ENCODE data around the gene HOXA3. TPM values are rescaled to one million over a fixed set of nuclear protein-coding genes. Genes with fewer than 3 reads are reported as not detected.

HOXA3 gene
- total RNA-seq, 1 experiment from 2014 or later = 4.5 TPM

DNA sequence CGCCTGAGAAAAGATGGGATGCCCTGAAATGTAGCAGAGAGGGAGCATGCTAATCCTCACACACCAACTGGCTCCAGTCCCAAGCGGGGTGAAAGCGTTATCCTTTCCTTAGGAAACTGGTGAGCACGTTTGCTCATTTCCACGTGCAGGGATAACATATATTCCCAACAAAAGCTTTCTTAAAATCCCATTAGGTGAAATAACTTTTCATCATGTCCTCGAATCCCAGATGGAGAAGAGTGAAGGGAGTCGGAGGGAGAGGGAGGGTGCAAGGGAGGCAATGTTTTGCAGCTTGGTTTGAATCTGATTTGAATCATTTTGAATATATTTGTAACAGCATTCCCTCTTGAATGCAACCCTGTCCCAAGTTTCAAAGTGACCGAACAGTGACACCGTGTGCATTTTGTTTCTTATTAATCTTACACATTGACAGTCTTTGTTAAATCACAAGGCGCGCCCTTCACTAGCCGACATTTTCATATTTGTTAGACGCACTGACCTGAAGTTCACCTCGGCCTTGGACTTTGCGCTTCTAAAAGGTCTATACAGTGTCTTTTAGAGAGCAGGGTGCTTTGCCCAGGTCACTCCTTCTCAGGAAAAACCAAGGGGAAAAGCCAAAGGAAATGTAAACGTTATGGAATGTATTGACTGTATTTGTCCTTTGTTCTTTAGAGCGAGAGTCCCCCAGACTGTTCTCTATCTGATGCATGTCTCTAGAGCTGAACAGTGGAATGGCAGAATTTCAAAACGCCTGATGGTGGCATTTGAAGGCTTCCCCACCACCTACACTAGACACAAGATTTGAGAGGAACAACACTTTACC lies 18.8 kb downstream of the HOXA3 start:
- Histone ChIP-seq H3K9me3 (ENCODE audit: low read length) (no peaks in the 10 kb centered on the region), H3K27ac (ENCODE audit: low read length) (peak overlapping the region; percentile 87), H4K20me1 (ENCODE audit: low read length) (no peaks in the 10 kb centered on the region), H3K9me2 (replicated peaks; ENCODE audit: low read length) (no peaks in the 10 kb centered on the region), H2AFZ (ENCODE audit: low read length) (no peak overlapping the region), H3K9ac (ENCODE audit: low read length) (peak overlapping the region; percentile 31; the same call in 1 of the 2 replicates), H3K4me3 (ENCODE audit: low read length) (no peak overlapping the region), H3K36me3 (ENCODE audit: low read depth, low read length) (no peaks in the 10 kb centered on the region), H3K79me2 (ENCODE audit: low read length) (peaks cover 40% of the 10 kb centered on the region), H3K4me1 (ENCODE audit: insufficient read depth, low read length) (peaks cover 46% of the 10 kb centered on the region), H3K4me2 (ENCODE audit: low read length) (peak overlapping the region; percentile 64), H3F3A (ENCODE audit: low read length, unreplicated experiment) (no peaks in the 10 kb centered on the region), H3K27me3 (ENCODE audit: low read length) (no peaks in the 10 kb centered on the region)
- intact Hi-C loops (cut with micrococcal nuclease) = loop anchor here (1.0 to 2.0 kb wide), 3 partner anchors 16 to 35 kb away; no protein-coding TSS in a partner anchor
- TF ChIP-seq EZH2phosphoT487 (IDR thresholded peaks at IDR 0.05; ENCODE audit: borderline replicate concordance, low read length) = no peak
- TF ChIP-seq, protein P1, sequence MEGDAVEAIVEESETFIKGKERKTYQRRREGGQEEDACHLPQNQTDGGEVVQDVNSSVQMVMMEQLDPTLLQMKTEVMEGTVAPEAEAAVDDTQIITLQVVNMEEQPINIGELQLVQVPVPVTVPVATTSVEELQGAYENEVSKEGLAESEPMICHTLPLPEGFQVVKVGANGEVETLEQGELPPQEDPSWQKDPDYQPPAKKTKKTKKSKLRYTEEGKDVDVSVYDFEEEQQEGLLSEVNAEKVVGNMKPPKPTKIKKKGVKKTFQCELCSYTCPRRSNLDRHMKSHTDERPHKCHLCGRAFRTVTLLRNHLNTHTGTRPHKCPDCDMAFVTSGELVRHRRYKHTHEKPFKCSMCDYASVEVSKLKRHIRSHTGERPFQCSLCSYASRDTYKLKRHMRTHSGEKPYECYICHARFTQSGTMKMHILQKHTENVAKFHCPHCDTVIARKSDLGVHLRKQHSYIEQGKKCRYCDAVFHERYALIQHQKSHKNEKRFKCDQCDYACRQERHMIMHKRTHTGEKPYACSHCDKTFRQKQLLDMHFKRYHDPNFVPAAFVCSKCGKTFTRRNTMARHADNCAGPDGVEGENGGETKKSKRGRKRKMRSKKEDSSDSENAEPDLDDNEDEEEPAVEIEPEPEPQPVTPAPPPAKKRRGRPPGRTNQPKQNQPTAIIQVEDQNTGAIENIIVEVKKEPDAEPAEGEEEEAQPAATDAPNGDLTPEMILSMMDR (conservative IDR thresholded peaks at IDR 0.05; ENCODE audit: low read depth, low read length) = no peak
- no peak for TF ChIP-seq EZH2 (IDR thresholded peaks at IDR 0.05; ENCODE audit: low read length, unreplicated experiment)
- ATAC-seq (no peak), DNase-seq (no peak)
- POLR2A ChIA-PET (ENCODE audit: unreplicated experiment) = interaction anchor here (0.5 to 1.5 kb wide), 4 partner anchors 15 to 832 kb away, joined by 3 to 12 read pairs (median 4); no protein-coding TSS in a partner anchor
- BruUV-seq (replicated peaks) = no TSS peak
- CTCF ChIA-PET = interaction anchor here (0.6 kb wide), 1 partner anchor 265 kb away, joined by 3 read pairs; no protein-coding TSS in a partner anchor

GRCh38 chr7:27132978-27133377 lies 19.4 kb downstream of the HOXA3 start:
- Histone ChIP-seq H4K20me1 (ENCODE audit: low read length) (no peaks in the 10 kb centered on the region), H3K27ac (ENCODE audit: low read length) (0 out of 2 replicates have a peak overlapping the region, but pooled peaks have one; percentile 87), H3K36me3 (ENCODE audit: low read depth, low read length) (no peaks in the 10 kb centered on the region), H3K9me3 (ENCODE audit: low read length) (no peaks in the 10 kb centered on the region), H2AFZ (ENCODE audit: low read length) (no peak overlapping the region), H3F3A (ENCODE audit: low read length, unreplicated experiment) (no peaks in the 10 kb centered on the region), H3K27me3 (ENCODE audit: low read length) (no peaks in the 10 kb centered on the region), H3K4me3 (ENCODE audit: low read length) (no peak overlapping the region), H3K9ac (ENCODE audit: low read length) (no peak overlapping the region), H3K4me1 (ENCODE audit: insufficient read depth, low read length) (peaks cover 47% of the 10 kb centered on the region), H3K79me2 (ENCODE audit: low read length) (peaks cover 40% of the 10 kb centered on the region), H3K9me2 (replicated peaks; ENCODE audit: low read length) (no peaks in the 10 kb centered on the region), H3K4me2 (ENCODE audit: low read length) (no peak overlapping the region)
- ChIA-PET POLR2A (ENCODE audit: unreplicated experiment) (interaction anchor here (0.6 kb wide), 1 partner anchor 22 kb away, joined by 6 read pairs; no protein-coding TSS in a partner anchor), CTCF (no interaction called here)
- intact Hi-C loops (cut with micrococcal nuclease) = no loop called here
- no peak for ATAC-seq
- BruUV-seq (replicated peaks) = no TSS peak
- TF ChIP-seq EZH2 (IDR thresholded peaks at IDR 0.05; ENCODE audit: low read length, unreplicated experiment) (no peak), EZH2phosphoT487 (IDR thresholded peaks at IDR 0.05; ENCODE audit: borderline replicate concordance, low read length) (no peak)
- TF ChIP-seq, protein P1 (conservative IDR thresholded peaks at IDR 0.05; ENCODE audit: low read depth, low read length) = no peak
- DNase-seq = no peak

DNA sequence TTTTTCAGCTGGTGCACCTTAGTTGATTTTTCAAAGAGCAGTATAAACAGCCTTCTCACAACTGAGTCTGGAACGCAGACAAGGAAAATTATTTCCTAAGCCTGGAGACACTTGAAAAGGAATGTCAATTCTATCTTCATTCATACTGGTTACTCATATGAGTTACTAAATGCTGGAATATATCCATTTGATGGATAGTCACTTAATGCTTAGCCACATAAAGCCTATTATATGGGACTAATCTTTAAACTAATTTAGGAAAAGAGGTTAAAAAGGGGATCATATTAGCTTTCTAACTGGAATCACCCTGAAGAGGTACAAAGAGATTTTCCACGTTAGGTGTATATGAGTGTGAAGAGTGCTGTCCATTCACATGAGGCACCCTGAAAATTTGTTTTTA lies 20.2 kb downstream of the HOXA3 start:
- DNase-seq (no peak), ATAC-seq (no peak)
- no peak overlapping the region for H3K9ac ChIP-seq (ENCODE audit: low read length)
- H3K36me3 ChIP-seq (ENCODE audit: low read depth, low read length) = no peaks in the 10 kb centered on the region
- no peaks in the 10 kb centered on the region for H3K27me3 ChIP-seq (ENCODE audit: low read length)
- intact Hi-C loops (cut with micrococcal nuclease) = no loop called here
- TF ChIP-seq EZH2phosphoT487 (IDR thresholded peaks at IDR 0.05; ENCODE audit: borderline replicate concordance, low read length) (no peak), EZH2 (IDR thresholded peaks at IDR 0.05; ENCODE audit: low read length, unreplicated experiment) (no peak)
- TF ChIP-seq, protein P1 (conservative IDR thresholded peaks at IDR 0.05; ENCODE audit: low read depth, low read length) = no peak
- H3K27ac ChIP-seq (ENCODE audit: low read length) = no peak overlapping the region
- H3K9me3 ChIP-seq (ENCODE audit: low read length) = no peaks in the 10 kb centered on the region
- ChIA-PET POLR2A (ENCODE audit: unreplicated experiment) (interaction anchor here (0.6 kb wide), 2 partner anchors 17 to 21 kb away, joined by 3 to 6 read pairs; no protein-coding TSS in a partner anchor), CTCF (no interaction called here)
- H2AFZ ChIP-seq (ENCODE audit: low read length) = no peak overlapping the region
- peaks cover 40% of the 10 kb centered on the region for H3K79me2 ChIP-seq (ENCODE audit: low read length)
- H4K20me1 ChIP-seq (ENCODE audit: low read length) = no peaks in the 10 kb centered on the region
- H3K9me2 ChIP-seq (replicated peaks; ENCODE audit: low read length) = no peaks in the 10 kb centered on the region
- BruUV-seq (replicated peaks) = no TSS peak
- no peak overlapping the region for H3K4me2 ChIP-seq (ENCODE audit: low read length)
- H3F3A ChIP-seq (ENCODE audit: low read length, unreplicated experiment) = no peaks in the 10 kb centered on the region
- H3K4me1 ChIP-seq (ENCODE audit: insufficient read depth, low read length) = peaks cover 48% of the 10 kb centered on the region
- no peak overlapping the region for H3K4me3 ChIP-seq (ENCODE audit: low read length)

Data from PC-3 (cell line).